Lung (tissue), 12 donors: ENCODE measurements around the gene PRKCZ. TPM values are rescaled to one million over a fixed set of nuclear protein-coding genes. Genes with fewer than 3 reads are reported as not detected.
A peak's percentile ranks its signal among the peaks of the same experiment; 100 is the strongest.

ENCODE experiments used
- ATAC-seq: fragments of 200-7000 bp; cut with Tn5 transposase; one replicate; pipeline ENCODE4 v1.9.1; 2020; ENCODE audit warnings: moderate number of reproducible peaks; ENCODE audit not compliant: insufficient read depth, low FRiP score
- DNase-seq, 3 donors: peaks; one replicate each; pipeline ENCODE4 v3.0.0-alpha.2; 2013 to 2017
- H3K27ac ChIP-seq, 2 donors: one replicate each; pipeline ENCODE4 v1.5.1; 2013; ENCODE audit warnings: mild to moderate bottlenecking in 2 of 2, moderate library complexity in 2 of 2, control low read depth in 1 of 2, inconsistent platforms in 1 of 2, low read depth in 1 of 2, low read length in 1 of 2
- H3K27me3 ChIP-seq, 3 donors: one replicate each; pipeline ENCODE4 v1.5.1; 2013; ENCODE audit warnings: low read length in 2 of 3; ENCODE audit not compliant: control insufficient read depth in 3 of 3, insufficient read depth in 3 of 3
- H3K36me3 ChIP-seq, 4 donors: one replicate each; pipeline ENCODE4 v1.5.1; 2013; ENCODE audit warnings: low read length in 4 of 4, mild to moderate bottlenecking in 1 of 4, moderate library complexity in 1 of 4; ENCODE audit not compliant: control insufficient read depth in 4 of 4, insufficient read depth in 4 of 4
- H3K4me1 ChIP-seq, 5 donors: one replicate each; pipeline ENCODE4 v1.5.1; 2013; ENCODE audit warnings: low read length in 5 of 5, mild to moderate bottlenecking in 2 of 5, moderate library complexity in 1 of 5; ENCODE audit not compliant: control insufficient read depth in 5 of 5, insufficient read depth in 5 of 5
- H3K4me3 ChIP-seq: one replicate; pipeline ENCODE4 v1.5.1; 2013; ENCODE audit warnings: mild to moderate bottlenecking, control low read depth, moderate library complexity
- H3K9ac ChIP-seq, 2 donors: one replicate each; pipeline ENCODE4 v1.5.1; 2013; ENCODE audit warnings: low read length in 2 of 2, control low read depth in 1 of 2; ENCODE audit not compliant: insufficient read depth in 1 of 2
- H3K9me3 ChIP-seq, 4 donors: one replicate each; pipeline ENCODE4 v1.5.1; 2013; ENCODE audit warnings: low read length in 3 of 4, mild to moderate bottlenecking in 1 of 4, moderate library complexity in 1 of 4; ENCODE audit not compliant: control insufficient read depth in 4 of 4, insufficient read depth in 3 of 4
- WGBS, 2 donors: extraction: QIAGEN DNeasy Blood & Tissue Kit; methylation state at CpG; one replicate each; pipeline ENCODE4 v1.1.7; 2013; 5-methylcytosine and 5-hydroxymethylcytosine counted together
- polyA plus RNA-seq, 2 donors: library from polyadenylated mRNA; stranded (reverse); fragments of 200-250 nt; gene quantifications; one replicate each; pipeline ENCODE4 v1.2.1, GENCODE V29; 2013
- total RNA-seq, 2 donors: library from RNA; depleted of rRNA in 1 of 2; stranded (reverse); fragments of >200 nt in 1 of 2; gene quantifications; one replicate each; pipeline ENCODE4 v1.2.1, GENCODE V29; 2014 to 2021
- TF ChIP-seq, protein P1 (sequence below): IDR thresholded peaks from 2 replicates; pipeline ENCODE4 v1.5.1; 2012; ENCODE audit warnings: mild to moderate bottlenecking; ENCODE audit errors: control extremely low read depth, extremely low read depth
- donor health status: control.
- donor health status: control.
- donor health status: Bipolar disorder and iron deficiency.
- donor health status: healthy.
- donor health status: DM: yes; HTN: yes; CAD: no.

Gene PRKCZ
- total and polyA plus RNA-seq, 4 donors = 55.2 to 149 (median 117) TPM

DNA sequence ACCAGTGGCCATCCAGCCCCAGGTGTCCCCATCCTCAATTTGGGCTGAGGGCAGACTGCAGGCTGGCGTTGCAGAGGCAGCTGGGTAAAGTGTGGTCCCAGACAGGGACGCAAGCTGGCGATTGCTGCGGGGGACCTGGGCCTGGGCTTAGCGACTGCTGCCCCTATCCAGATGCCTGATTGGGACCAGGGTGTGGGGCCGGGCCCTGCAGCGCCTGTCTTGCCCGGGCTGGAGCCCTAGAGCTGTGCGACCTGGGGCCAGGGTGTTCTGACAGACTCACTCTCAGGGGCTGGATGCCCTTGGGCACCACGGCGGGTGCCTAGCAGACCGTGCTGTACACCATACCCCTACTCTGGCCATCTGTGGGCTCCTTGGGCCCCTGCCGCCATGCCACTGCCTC, 160.6 kb downstream of the PRKCZ start:
- peaks cover 16 to 69% (median 35%) of the 10 kb centered on the region in 5 donors for H3K4me1 ChIP-seq
- H3K9me3 ChIP-seq = no peaks in the 10 kb centered on the region
- H3K27ac ChIP-seq = peak overlapping the region in 1 of 2 donors; percentile 41
- H3K36me3 ChIP-seq = no peaks in the 10 kb centered on the region
- DNase-seq = no peak
- H3K4me3 ChIP-seq = no peak overlapping the region
- WGBS, 2 donors = 89 to 96% methylated on average over 13 of the region's 13 CpGs
- ATAC-seq = no peak
- TF ChIP-seq, protein P1, sequence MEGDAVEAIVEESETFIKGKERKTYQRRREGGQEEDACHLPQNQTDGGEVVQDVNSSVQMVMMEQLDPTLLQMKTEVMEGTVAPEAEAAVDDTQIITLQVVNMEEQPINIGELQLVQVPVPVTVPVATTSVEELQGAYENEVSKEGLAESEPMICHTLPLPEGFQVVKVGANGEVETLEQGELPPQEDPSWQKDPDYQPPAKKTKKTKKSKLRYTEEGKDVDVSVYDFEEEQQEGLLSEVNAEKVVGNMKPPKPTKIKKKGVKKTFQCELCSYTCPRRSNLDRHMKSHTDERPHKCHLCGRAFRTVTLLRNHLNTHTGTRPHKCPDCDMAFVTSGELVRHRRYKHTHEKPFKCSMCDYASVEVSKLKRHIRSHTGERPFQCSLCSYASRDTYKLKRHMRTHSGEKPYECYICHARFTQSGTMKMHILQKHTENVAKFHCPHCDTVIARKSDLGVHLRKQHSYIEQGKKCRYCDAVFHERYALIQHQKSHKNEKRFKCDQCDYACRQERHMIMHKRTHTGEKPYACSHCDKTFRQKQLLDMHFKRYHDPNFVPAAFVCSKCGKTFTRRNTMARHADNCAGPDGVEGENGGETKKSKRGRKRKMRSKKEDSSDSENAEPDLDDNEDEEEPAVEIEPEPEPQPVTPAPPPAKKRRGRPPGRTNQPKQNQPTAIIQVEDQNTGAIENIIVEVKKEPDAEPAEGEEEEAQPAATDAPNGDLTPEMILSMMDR = no peak
- no peaks in the 10 kb centered on the region for H3K27me3 ChIP-seq
- no peak overlapping the region for H3K9ac ChIP-seq

GRCh38 chr1:2212274-2212531, 162.0 kb downstream of the PRKCZ start:
- H3K9ac ChIP-seq = peak overlapping the region; percentile 46 to 54
- no peak for ATAC-seq
- no peaks in the 10 kb centered on the region for H3K9me3 ChIP-seq
- H3K27ac ChIP-seq = peak overlapping the region; percentile 94 to 99
- 38 to 52% methylated on average over 10 of the region's 10 CpGs for WGBS, 2 donors
- no peaks in the 10 kb centered on the region for H3K36me3 ChIP-seq
- H3K4me3 ChIP-seq = no peak overlapping the region
- no peak for DNase-seq
- TF ChIP-seq, protein P1 = no peak
- peaks cover 16 to 61% (median 29%) of the 10 kb centered on the region in 5 donors for H3K4me1 ChIP-seq
- H3K27me3 ChIP-seq = no peaks in the 10 kb centered on the region

DNA sequence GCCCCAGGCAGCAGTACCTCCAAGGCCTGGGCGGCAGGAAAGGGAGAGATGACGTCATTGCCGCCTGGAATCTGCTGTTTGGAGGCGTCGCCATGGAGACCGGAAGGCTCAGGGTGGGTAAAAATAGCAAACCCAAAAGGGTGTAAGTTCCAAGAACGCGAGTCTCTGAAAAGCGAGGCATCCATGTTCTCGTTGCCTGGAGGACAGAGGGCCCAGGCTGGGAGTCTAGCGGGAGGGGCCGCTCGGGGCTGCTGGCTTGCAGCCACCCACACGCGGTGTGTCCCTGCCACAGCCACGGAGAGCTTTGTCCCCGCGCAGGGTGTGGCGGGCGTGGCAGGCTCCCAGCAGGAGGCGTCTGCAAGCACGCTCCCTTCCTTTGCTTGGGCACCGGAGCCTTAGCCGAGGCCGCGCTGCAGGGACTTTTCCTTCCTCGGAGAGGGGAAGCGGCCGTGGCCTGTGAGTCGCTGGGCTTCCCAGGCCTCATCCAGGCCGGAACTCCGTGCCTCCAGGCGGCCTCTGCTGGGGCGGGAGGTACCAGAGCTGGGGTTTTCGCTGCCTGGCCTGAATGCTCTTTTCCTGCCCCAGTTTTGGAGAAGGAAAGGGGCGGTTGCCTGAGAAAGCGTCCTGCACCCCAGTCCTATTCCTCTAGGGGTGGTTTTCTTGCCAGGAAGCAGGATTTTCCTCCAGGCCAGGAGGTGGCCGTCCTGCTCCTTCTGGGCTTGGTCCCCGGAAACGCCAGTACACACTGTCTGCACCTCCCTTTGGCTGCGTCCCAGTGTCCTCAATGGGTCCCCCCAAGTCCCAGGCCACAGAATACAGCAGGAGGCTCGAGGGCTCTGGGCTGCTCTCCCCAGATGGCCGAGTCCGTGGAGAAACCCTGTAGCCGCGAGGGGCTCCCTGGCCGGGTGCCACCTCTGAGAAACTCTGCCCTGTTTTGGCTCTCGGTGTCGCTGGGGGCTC, 162.6 kb downstream of the PRKCZ start:
- Histone ChIP-seq H3K27ac (peak overlapping the region; percentile 94 to 99), H3K27me3 (no peaks in the 10 kb centered on the region), H3K9ac (peak overlapping the region; percentile 84 to 88), H3K9me3 (no peaks in the 10 kb centered on the region), H3K36me3 (no peaks in the 10 kb centered on the region), H3K4me1 (peaks cover 16 to 55% (median 29%) of the 10 kb centered on the region in 5 donors), H3K4me3 (no peak overlapping the region)
- TF ChIP-seq, protein P1 = peak; percentile 17
- WGBS, 2 donors = 6 to 10% methylated on average over 45 to 49 of the region's 49 CpGs
- ATAC-seq (peak; percentile 48), DNase-seq (peak; percentile 96 to 98 (median 98))
